Adrenal gland (tissue), 12 donors: Measurements from ENCODE around the gene RAB9B. TPM values are rescaled to one million over a fixed set of nuclear protein-coding genes. Genes with fewer than 3 reads are reported as not detected.
"Not testable (repeated sequence)": the region's sequence is repeated elsewhere in the genome, so short reads cannot be mapped to it uniquely, and the experiment has no call there.

Source experiments
- DNase-seq, 7 donors: peaks; one replicate each; pipeline ENCODE4 v3.0.0-alpha.2; 2019 to 2020
- H3K27ac ChIP-seq, 5 donors: fragments of 200-600 bp; sonication (generic) in 4 of 5; 1 replicate in 3 of 5; 2 replicates in 2 of 5; pipeline versions ENCODE4 v1.5.1 to v1.8.0; 2016 to 2020; ENCODE audit warnings: mild to moderate bottlenecking in 1 of 5
- H3K27me3 ChIP-seq: fragments of 200-600 bp; 2 replicates; pipeline ENCODE4 v1.8.0; 2021
- H3K36me3 ChIP-seq, 2 donors: fragments of 200-600 bp; replicated peaks in 1 of 2; 1 replicate in 1 of 2; 2 replicates in 1 of 2; pipeline versions ENCODE4 v1.5.1 to v1.8.0; 2018 to 2022
- H3K4me1 ChIP-seq, 2 donors: fragments of 200-600 bp; replicated peaks in 1 of 2; 1 replicate in 1 of 2; 2 replicates in 1 of 2; pipeline versions ENCODE4 v1.5.1 to v1.8.0; 2018 to 2021
- H3K4me3 ChIP-seq, 4 donors: fragments of 200-600 bp; sonication (generic) in 3 of 4; one replicate each; pipeline ENCODE4 v1.5.1; 2016 to 2018
- H3K9me3 ChIP-seq, 3 donors: fragments of 200-600 bp; sonication (generic) in 1 of 3; replicated peaks in 1 of 3; 1 replicate in 2 of 3; 2 replicates in 1 of 3; pipeline versions ENCODE4 v1.5.1 to v1.8.0; 2016 to 2021
- CTCF ChIP-seq, 6 experiments: fragments of 450-650 bp in 4 of 6; fragments of 200-600 bp in 2 of 6; sonication (generic) in 1 of 6; IDR thresholded peaks; 1 replicate in 5 of 6; 2 replicates in 1 of 6; pipeline versions ENCODE4 v1.5.1 to v1.8.0; 2016 to 2021; ENCODE audit warnings: antibody characterized with exemption in 6 of 6, mild to moderate bottlenecking in 2 of 6, moderate library complexity in 1 of 6
- POLR2A ChIP-seq, 2 donors: fragments of 450-650 bp; IDR thresholded peaks; one replicate each; pipeline ENCODE4 v1.6.1; 2017; ENCODE audit warnings: antibody characterized with exemption in 2 of 2, mild to moderate bottlenecking in 2 of 2, moderate library complexity in 1 of 2
- WGBS, 4 donors: extraction: QIAGEN DNeasy Blood & Tissue Kit in 2 of 4; methylation state at CpG; one replicate each; pipeline versions ENCODE4 v1.1.5 to v1.1.7; 2013 to 2017; 5-methylcytosine and 5-hydroxymethylcytosine counted together
- intact Hi-C, 2 donors: fragments of 100-400 bp; cut with DNase I; formaldehyde crosslinking; loops; one replicate each; pipeline versions ENCODE4 v1.14.1 to v1.15.0; 2022 to 2023
- polyA plus RNA-seq, 3 donors: library from polyadenylated mRNA; stranded (reverse); fragments of 200-250 nt in 2 of 3; fragments of 350-450 nt in 1 of 3; fragmentation: Illumina TruSeq in 1 of 3; extraction: RNeasy Lipid Tissue Mini Kit (QIAGEN cat#74804) in 1 of 3; gene quantifications; one replicate each; pipeline ENCODE4 v1.2.3, GENCODE V29; 2013 to 2014
- total RNA-seq, 9 donors: library from RNA; depleted of rRNA in 4 of 9; stranded (reverse); fragments of >200 nt in 4 of 9; fragments of 120-200 nt in 1 of 9; fragmentation: NEBNext Ultra II Directional in 1 of 9; extraction: Animal tissue kit (Norgen Biotek cat#: 25700) in 1 of 9; gene quantifications; one replicate each; pipeline versions ENCODE4 v1.1.0 to v1.2.4, GENCODE V29; 2013 to 2023
- donor health status: healthy with polysubstance abuse.
- donor health status: Bipolar disorder and iron deficiency.
- donor health status: DM: yes; HTN: yes; CAD: no.
- donor health status: DM: no; HTN: no; CAD: no.
- donor health status: DM: no; HTN: no; CAD: no.
- donor health status: DM: yes; HTN: yes; CAD: no.

RAB9B gene
- total and polyA plus RNA-seq, 12 donors, result 0.09 to 6.3 (median 1.9) TPM

GRCh38 chrX:103825881-103826280 lies 6.2 kb downstream of the RAB9B start:
- TF ChIP-seq CTCF (IDR thresholded peaks at IDR 0.05), result no peak
- TF ChIP-seq POLR2A (IDR thresholded peaks at IDR 0.05), result no peak

GRCh38 chrX:103823591-103823990 lies 8.5 kb downstream of the RAB9B start:
- no peak for TF ChIP-seq CTCF (IDR thresholded peaks at IDR 0.05)
- TF ChIP-seq POLR2A (IDR thresholded peaks at IDR 0.05), result no peak
- DNase-seq, result no peak
- no peaks in the 10 kb centered on the region for H3K9me3 ChIP-seq
- H3K36me3 ChIP-seq, result no peaks in the 10 kb centered on the region
- no peak overlapping the region for H3K4me3 ChIP-seq
- H3K4me1 ChIP-seq, result no peaks in the 10 kb centered on the region
- H3K27ac ChIP-seq, result no peak overlapping the region
- H3K27me3 ChIP-seq, result peaks cover 5% of the 10 kb centered on the region
- intact Hi-C loops, result no loop called here

More at GRCh38 chrX:103825881-103826280, 6.2 kb downstream of the RAB9B start:
- H3K27me3 ChIP-seq, result peaks cover 5% of the 10 kb centered on the region
- H3K36me3 ChIP-seq, result no peaks in the 10 kb centered on the region
- WGBS, 4 donors, result 81 to 95% (median 90%) methylated on average over 1 of the region's 1 CpG
- no peaks in the 10 kb centered on the region for H3K4me1 ChIP-seq
- no peak overlapping the region for H3K4me3 ChIP-seq
- no peak for DNase-seq
- no peaks in the 10 kb centered on the region for H3K9me3 ChIP-seq
- intact Hi-C loops, result no loop called here
- H3K27ac ChIP-seq, result no peak overlapping the region

- H3K4me1 ChIP-seq, intact Hi-C loops, H3K36me3 ChIP-seq, H3K4me3 ChIP-seq, H3K27ac ChIP-seq, H3K27me3 ChIP-seq, DNase-seq, H3K9me3 ChIP-seq: not testable (repeated sequence)
- WGBS, 4 donors, result 75 to 96% (median 84%) methylated on average over 1 to 6 of the region's 6 CpGs
Observed at GRCh38 chrX:103820802-103821201, 11.3 kb downstream of the RAB9B start.

GRCh38 chrX:103818842-103819619 lies 13.0 kb downstream of the RAB9B start:
- Histone ChIP-seq H3K9me3 (no peaks in the 10 kb centered on the region), H3K4me3 (no peak overlapping the region), H3K27me3 (peaks cover 5% of the 10 kb centered on the region), H3K4me1 (no peaks in the 10 kb centered on the region), H3K36me3 (no peaks in the 10 kb centered on the region), H3K27ac (no peak overlapping the region)
- TF ChIP-seq CTCF (IDR thresholded peaks at IDR 0.05) (no peak), POLR2A (IDR thresholded peaks at IDR 0.05) (no peak)
- intact Hi-C loops, result loop anchor here in 1 of 2 donors (5.0 kb wide), 1 partner anchor 287 kb away; no protein-coding TSS in a partner anchor
- WGBS, 4 donors, result 55 to 61% (median 58%) methylated on average over 7 of the region's 7 CpGs
- no peak for DNase-seq

- 13 to 22% (median 16%) methylated on average over 5 of the region's 5 CpGs for WGBS, 4 donors
- H3K9me3 ChIP-seq, result no peaks in the 10 kb centered on the region
- no peaks in the 10 kb centered on the region for H3K36me3 ChIP-seq
- TF ChIP-seq CTCF (IDR thresholded peaks at IDR 0.05), result peak; percentile 47 to 93 (median 66)
- TF ChIP-seq POLR2A (IDR thresholded peaks at IDR 0.05), result no peak
- no peak overlapping the region for H3K4me3 ChIP-seq
- peaks cover 5% of the 10 kb centered on the region for H3K27me3 ChIP-seq
- no peak overlapping the region for H3K27ac ChIP-seq
- H3K4me1 ChIP-seq, result no peaks in the 10 kb centered on the region
- peak in 1 of 7 donors; percentile 20 for DNase-seq
- intact Hi-C loops, result loop anchor here in 1 of 2 donors (5.0 kb wide), 1 partner anchor 285 kb away; no protein-coding TSS in a partner anchor
Observed at GRCh38 chrX:103817502-103817901, 14.6 kb downstream of the RAB9B start.

GRCh38 chrX:103817101-103817500 lies 15.0 kb downstream of the RAB9B start:
- H3K27ac ChIP-seq, H3K4me1 ChIP-seq, H3K36me3 ChIP-seq, H3K27me3 ChIP-seq, H3K9me3 ChIP-seq, DNase-seq, H3K4me3 ChIP-seq: not testable (repeated sequence)
- WGBS, 4 donors, result 31 to 45% (median 36%) methylated on average over 5 of the region's 5 CpGs
- intact Hi-C loops, result loop anchor here in 1 of 2 donors (5.0 kb wide), 1 partner anchor 285 kb away; no protein-coding TSS in a partner anchor
